HG02642 (cell line): Measurements from ENCODE around the gene MBP.

ENCODE experiments used
- ATAC-seq: cut with Tn5 transposase; IDR thresholded peaks from one replicate; pipeline ENCODE4 v1.9.1; 2021; ENCODE audit warnings: mild to moderate bottlenecking; ENCODE audit not compliant: unreplicated experiment, poor library complexity

MBP gene

DNA sequence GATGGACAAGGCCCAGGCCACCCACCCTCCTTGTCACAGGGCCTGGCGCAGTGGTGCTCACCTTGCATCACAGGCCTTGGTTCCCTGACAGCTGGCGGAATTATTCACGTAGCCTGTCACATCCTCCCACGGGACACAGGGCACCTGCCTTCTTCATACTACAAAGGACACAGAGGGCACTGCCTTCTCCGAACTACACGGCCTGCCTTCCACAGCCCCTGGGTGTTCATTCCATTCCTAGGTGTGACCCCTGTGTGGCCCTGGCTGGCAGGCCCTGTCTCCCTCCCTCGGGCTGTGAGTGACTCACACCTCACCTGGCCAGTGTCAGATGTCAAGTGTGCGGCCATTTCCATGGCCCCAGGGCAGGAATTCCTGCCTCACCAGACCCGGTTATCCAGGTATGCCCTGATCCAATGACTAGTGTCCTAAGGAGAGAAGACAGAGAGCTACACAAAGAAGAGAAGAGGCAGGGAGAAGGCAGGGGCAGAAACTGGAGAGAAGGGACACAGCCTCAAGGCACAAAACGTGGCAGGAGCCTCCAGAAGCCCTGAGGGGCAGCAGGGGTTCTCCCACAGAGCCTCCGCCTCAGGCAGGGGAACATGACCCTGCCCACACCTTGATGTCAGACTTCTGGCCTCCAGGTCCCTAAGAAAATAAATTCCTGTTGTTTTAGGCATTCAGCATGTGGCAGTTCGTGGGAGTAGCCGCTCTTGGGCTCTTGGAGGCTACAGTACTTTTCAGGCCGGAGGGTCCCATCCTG is 43.4 kb downstream of the MBP start:
- no peak for ATAC-seq

DNA sequence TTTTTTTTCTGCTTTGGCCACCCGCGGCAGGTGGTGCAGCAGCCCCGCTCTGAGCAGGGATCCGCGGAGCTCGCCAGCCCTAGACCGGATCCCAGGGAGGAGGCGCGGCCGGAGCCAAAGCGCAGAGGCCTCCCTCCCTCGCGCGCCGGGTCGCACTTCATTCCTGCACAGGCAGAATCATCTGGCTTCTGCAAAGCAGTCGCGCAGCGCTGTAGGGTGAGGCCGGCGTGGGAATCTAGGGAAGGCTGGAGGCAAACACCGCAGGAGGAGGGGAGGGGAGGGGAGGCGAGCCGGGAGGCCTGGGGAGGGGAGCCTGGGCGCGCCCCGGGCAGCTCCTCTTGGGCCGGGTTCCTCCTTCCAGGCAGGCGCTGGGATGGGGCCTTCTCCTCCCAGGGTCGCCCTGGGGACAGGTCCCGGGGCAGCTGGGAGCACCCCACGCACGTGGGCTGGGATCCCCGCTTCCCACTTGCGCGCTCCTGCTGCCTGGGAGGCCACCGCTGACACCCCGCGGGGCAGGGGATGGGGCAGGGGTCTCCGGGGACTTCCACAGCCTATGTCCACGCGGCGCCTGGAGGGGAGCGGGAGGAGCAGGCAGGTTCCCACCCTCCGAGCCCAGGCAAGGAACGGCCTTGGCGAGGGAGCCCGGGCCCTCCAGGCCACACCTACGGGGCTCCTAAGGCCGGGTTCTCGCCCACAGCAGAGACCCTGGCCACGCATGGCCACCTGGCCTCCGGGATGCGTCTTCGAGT is 45.0 kb downstream of the MBP start:
- ATAC-seq, result no peak

DNA sequence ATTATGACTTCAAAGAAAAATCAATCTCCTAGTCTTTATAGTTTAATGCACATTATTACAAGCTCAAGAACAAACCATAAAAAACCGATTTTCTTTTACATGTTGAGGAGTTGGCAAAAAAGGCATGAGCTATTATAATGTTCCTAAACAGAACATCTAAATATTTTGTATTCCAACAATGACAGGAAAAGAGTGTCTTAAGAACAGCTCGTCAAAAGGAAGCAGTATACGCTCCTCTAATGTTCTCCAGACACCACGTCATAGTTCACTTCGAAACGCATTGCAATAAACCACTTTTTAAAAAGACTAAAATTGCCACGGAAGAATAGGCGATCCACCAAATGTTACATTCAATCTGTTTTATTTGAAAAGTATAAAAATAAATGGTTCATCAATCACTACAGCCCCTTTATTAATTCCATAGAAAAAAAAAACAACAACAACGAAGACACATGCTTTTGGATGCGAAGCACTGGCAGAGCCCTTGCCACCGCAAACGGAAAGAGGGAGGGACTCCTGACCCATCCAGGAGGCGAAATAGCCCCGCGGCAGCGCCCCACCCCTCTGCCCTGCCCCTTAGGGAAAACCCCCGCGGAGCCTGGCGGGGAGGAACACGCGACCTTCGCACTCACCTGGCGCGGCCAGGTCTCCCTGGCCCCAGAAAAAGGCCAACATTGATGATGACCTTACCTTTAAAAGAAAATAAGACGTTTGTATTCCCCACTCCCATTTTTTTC is 45.8 kb downstream of the MBP start:
- no peak for ATAC-seq

DNA sequence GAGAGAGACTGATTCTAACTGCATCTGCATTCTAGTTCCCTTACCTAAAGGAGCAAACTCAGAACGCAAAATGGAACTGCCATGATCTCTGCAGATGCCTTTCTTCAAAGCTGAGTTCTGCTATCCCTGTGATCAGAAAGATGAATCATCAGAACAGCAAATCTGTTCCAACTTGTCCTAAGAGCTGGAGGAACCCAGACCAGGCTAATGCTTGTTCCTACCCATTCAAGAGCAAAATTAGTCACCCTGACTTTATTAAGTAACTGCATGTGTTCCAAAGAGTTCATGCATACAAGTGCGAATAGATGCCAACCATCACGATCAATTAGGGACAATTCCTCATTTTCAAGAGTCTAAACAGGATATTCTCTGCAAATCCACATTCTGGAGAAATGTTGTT is 46.5 kb downstream of the MBP start:
- no peak for ATAC-seq

DNA sequence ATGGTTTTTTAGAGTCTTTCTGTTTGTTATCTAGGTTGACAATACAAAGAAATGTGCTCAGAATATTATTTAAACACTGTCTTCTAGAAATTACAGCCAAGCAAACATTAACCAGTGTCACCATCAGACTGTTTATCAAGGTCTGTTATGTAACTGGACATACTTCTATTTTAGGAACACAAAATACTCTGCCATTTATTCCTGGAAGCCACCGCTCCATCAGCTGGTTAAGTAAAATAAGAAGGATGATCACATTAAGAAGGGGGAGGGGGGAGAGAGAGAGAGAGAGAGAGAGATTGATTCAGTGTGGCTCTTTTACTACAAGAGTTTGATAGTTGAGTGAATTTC is 47.9 kb downstream of the MBP start:
- no peak for ATAC-seq

DNA sequence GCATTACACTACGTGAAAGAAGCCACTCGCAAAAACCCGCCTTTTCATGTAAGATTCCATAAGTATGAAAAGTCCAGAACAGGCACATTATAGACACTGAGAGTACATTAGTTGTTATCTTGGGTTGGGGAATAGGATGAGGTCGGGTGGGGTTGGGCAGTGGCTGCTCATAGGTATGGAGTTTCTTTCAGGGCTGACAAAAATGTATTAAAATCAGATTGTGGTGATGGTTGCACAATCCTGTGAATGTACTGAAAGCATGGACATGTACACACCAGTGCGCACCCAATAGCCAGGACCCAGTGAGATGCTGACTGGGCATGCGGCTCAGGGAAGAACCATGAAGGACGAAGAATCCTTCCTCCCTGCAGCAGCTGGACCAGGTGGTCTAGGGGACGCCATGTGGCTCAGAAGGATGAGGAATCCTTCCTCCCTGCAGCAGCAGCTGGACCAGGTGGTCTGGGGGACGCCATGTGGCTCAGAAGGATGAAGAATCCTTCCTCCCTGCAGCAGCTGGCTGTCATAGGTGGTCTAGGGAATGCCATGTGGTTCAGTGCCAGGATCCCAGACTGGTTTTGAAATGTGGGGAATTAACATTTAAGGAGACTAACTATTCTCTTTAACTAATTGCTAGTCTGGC is 50.1 kb downstream of the MBP start:
- ATAC-seq, result no peak

DNA sequence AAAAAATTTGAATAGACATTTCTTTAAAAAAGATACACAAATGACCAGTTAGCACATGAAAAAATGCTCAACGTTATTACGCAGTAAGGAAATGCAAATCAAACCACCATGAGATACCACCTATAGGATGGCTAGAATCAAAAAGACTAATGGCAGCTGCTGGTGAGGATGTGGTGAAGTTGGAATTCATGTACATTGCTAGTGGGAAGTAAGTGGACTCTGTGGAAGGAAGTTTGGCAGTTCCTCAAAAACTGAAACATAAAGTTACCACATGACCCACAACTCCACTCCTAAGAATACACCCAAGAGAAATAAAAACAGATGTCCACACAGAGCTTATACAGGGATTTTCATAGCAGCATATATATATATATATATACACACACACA is 51.2 kb downstream of the MBP start:
- ATAC-seq, result no peak

DNA sequence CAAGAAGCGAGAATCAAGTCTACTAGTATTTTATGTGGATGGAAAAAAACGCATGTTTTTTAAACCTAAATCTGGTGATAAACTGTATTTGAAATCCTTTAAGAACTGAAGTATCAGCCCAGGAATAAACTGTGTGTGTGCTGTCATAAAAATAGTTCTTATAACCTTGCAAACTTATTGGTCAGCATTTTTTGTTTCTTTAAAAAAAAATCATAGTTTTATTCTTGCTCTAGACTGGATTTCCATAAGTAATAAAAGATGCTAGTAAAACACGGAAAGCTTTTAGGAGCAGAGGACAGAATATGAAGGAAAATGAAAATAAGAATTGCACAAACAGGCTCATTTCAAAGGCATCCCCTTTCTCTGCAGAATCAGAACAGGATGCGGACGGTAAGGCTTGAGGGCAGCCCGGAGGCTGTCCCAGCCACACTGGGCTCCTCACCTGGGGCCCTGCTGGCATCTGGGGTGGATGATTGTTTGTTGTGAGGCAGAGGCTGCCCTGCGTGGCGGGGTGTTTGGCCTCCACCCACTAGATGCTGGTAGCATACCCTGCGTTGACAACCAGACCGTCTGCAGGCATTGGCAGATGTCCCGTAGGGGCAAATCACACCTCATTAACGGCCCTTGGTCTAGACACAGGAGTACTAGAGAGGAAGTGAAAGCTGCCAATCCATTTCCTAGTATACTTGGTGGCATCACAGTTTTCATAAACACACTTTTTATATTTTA is 52.5 kb downstream of the MBP start:
- ATAC-seq, result peak; percentile 79

DNA sequence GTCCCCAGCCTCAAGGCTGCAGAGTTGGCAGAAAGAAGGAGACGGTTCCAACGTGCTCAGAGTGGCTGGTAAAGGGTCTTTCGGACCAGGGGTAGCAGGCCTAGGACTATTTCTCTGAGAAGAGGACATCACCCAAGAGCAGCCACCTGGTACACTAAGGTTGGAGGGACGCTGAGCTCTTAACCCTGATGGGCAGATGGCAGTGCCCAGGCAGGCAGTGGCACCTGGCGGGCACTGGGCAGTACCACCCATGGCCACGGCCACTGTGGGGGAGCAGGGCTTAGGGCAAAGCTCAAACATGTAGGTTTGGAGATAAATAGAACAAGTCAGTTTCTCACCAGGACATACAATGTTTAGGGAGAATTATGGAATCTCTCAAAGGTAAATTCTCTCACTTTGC is 53.5 kb downstream of the MBP start:
- no peak for ATAC-seq

DNA sequence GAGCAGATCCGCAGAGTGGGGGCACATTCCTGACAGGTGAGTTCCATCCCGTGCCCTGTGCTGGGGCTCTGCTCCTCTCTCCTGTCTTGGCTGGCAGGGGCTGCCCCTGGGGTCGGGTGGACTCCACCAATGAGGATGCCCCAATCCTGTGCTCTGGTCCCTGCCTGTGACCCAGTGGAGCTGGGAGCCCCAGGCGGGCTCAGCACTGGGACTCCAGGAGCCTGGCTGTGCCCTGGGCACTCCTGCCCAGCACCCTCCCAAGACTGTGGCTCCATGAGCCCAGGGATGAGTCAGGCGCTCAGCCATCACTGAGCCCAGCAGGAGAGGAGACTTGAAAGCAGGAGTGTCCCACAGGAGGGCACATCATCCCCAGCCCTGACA is 53.9 kb downstream of the MBP start:
- no peak for ATAC-seq

DNA sequence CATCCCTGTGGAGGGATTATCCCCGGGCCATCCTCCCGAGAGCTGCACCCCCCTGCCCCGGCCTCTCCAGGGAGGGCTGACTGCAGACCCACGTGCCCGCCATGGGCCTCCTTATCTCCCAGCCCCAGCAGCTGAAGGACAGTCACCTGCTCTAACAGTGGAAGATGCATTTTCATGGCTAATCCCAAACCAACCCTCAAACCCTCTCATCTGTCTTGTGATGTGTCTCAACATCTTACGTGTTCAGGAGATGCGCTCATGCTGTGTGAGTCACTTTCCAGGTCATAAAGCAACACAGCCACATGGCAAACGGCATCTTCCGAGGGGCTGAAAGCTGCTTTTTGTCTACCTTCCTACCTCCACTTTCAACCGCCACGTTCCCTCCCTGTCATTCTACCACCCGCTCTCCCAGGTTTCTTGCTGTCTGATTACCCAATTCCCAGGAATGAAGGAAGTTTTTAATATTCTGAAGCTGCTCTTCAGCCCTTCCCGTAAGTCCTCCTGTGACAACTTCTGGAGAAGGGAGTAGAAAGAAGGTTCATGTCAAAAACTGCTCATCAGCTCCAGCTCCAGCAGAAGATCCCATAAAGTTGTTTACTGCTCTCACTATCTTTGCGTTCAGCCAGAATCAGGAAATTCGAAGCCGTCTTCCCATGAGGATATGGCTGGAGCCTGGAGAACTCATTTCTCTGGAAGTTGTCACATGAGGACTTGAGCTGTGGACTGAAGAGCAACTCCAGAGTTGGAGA is 54.5 kb downstream of the MBP start:
- ATAC-seq, result no peak

DNA sequence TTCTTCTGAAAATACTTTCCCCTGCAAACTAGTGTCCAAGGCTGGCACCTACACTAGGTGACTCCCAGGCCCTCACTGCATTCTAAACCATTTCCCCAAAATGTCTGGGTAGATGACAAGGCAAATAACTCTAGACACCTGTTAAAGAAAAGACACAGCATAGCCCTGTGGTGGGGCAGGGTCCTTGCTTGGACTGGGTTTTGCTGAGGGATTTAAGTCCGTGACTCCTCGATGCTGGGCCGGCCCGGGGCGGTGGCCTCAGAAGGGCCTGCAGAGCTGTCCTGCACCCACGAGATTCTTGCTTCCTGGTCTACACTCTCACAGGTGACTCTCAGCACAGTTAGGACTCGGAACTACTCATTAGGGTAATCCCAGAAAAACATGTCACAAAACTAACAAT is 55.2 kb downstream of the MBP start:
- no peak for ATAC-seq

DNA sequence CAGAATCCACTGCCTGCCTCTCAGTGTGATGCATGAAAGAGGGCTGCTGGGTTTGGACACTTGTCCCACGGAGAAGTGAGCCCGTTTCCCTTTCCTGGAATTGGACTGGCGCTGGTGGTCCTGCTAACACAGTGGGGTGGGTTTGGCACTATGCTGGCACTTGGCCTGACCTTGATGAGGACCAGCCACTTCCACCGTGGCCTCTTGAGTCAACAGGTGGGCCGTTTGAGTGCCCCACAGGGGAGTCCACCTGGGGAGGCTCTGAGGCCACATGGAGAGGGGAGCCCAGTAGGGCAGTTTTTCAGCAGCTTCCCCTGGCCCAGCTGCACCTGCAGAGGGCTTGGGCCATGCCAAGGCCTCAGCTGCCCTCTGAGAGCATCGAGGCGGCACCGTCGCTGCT is 56.5 kb downstream of the MBP start:
- no peak for ATAC-seq

DNA sequence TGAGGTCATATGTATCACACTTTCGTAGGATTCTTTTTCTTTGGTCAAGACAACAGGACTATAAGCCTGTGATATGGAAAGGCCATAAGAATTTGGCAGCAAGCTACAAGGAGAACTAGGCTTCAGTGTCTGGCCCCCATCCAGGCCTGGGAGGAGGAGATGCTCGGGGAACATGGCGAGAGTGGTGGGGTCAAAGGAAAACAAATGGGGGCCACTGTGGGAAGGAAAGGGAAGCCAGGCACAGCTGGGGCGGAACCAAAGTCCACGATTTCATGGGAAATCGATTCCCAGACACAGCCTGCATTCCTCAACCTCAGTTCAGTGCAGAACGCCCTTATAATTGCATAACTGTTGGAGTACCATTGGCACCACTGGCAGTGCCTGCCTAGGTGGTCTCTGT is 58.2 kb downstream of the MBP start:
- ATAC-seq, result no peak

DNA sequence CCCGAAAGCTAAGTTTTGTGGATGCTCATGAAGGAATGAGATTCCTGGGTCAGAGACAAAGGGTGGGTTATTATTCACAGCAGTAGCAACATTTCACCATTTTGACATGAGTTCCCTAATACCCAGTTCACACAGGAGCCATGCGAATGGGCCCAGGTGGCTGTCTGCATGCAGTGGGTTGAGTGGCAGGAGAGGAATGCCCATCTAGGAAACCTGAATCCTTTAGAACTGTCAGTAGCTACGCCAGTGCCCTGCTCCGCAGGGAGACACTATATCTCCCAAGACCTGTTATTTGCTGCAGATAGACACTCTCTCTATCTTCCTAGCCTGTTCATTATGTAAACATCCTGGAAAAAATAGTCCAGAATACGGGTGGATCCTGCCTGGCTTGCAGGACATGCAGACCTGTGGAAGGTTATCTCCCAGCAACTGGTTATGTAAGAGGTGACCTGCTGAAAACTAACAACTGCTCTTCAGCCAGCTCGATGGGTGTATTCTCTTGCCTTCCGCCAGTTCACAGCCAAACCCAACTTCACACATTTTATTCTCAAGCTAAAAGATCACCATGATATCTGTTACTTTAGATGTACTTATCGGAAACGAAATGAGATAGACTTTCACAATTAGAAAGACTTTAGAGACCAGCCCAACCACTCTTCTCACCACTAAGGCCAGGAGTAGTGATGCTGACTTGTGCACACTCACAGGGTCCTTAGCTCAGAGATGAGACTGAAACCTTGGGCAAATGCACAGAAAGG is 59.1 kb downstream of the MBP start:
- no peak for ATAC-seq

DNA sequence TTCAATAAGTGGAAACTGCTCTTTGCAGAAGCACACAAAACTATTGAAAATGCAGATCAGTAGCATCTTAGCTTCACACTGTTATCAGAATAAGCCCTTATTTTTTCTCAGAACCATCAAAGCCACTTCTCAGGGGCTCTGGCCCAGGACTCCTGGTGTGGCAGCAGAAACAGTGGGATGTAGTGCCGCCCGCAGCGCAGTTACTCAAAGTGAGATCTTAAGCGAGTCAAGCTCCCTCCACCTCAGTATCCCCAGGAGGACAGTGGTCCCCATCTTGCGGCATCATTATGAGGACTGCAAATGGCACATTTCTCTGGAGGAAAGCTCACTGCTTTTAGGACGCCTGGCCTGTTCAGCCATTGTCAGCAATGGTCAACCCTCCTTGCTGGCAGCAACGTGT is 60.0 kb downstream of the MBP start:
- no peak for ATAC-seq

DNA sequence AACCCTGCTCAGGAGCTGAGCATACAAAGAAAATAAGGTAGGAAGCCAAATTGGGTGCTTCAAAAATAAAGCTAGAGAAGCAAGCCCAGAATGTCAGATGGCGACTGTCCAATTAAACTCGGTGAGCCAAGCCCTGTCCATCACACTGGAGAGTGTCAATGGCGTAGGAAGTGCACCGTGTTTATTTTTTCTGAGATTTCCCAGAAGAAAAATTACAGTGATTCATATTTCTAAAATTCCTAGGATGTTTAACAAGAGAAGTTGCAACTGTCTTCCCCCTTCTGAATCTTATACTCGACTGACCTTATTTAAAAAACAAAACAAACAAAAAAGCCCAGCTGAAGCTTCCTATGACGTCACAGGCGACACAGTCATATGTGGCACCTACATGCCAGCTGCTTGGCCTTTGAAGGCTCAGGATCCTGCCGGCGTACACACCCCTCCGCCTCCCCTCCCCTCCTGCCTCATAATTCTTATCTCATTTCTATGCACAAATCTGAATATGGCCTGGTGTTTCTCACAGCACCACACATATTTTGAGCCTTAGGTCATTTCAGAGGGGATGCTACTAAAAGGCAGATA is 60.8 kb downstream of the MBP start:
- no peak for ATAC-seq

DNA sequence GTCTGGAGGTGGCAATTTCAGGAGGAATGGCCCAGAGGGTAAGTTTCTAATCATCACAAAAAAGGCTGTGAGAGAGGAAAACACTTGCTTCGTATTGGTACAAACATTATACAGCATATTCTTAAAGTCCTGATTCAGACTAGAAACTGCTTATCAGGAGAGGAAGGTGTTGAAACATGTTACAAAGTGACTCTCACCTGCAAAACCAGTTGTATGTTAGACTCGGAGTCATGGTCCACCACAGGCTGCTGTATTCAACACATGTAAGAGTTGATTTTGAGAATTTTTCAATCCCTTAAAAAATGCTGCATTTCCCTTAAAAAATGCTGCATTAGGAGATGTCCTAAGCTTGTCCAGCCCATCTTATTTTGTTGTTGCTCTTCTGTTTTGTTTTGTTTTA is 61.5 kb downstream of the MBP start:
- no peak for ATAC-seq

DNA sequence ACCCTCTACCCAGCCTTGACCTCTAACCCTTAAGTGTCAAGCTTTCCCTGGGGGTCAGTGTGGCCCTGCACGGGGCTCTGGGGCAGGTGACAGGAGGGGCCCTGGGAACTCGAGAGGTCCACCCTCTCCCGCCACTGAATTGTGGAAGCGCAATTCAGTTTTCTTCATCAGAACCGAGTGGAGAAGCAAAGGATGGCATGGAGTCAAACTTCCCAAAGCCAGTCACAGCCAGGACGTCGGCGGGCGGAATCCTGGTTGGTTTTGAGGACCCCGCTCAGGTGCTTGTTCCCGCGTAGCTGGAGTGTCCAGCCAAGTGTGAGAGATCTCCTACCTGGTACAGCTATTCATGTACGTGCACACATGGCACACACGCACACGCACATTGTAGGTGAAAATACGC is 62.0 kb downstream of the MBP start:
- ATAC-seq, result no peak
